ENCODE data around the gene DKK3. TPM values are rescaled to one million over a fixed set of nuclear protein-coding genes. Genes with fewer than 3 reads are reported as not detected.

Gene DKK3
- total and polyA plus RNA-seq, 2 experiments from 2014 or later, result 16.8 to 31.1 TPM

GRCh38 chr11:11981364-11981763 is 27.1 kb downstream of the DKK3 start (continued):
- TF ChIP-seq JUNB (IDR thresholded peaks at IDR 0.05; ENCODE audit: unreplicated experiment) (no peak), ZNF114 (CRISPR knock-in tag; IDR thresholded peaks at IDR 0.05) (no peak)

DNA sequence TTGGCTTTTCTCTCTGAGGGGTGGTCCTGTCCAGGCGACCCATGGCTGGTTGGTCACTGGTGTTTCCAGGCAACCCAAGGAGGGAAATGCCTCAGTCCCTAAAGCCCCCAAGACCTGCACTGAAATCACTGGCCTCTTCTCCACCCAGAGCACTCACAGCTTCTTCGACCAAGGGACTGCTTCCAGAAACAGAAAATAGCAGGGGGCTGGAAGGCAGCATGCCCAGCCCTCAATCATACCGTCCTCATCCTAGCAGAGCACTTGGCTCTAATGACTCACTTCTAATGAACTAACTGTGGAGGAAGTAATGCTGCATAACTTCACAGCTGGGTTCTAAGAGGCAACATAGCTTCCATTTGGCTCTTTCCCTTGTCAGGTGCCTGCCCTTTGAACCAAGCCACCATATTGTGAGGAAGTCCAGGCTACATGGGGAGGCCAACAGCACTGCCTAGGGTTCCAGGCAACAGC is 27.6 kb downstream of the DKK3 start:
- H3F3A ChIP-seq (replicated peaks; ENCODE audit: low read depth), result no peaks in the 10 kb centered on the region
- Mint-ChIP-seq H3K27me3 (ENCODE audit: insufficient read depth, low read depth, poor library complexity) (peaks cover 3% of the 10 kb centered on the region), H3K4me3 (no peak overlapping the region), H3K4me1 (peaks cover 20% of the 10 kb centered on the region), H3K9me3 (no peaks in the 10 kb centered on the region), H3K27ac (no peak overlapping the region), H3K36me3 (ENCODE audit: low read depth) (peaks cover 7% of the 10 kb centered on the region; the same call in 2 of the 3 replicates)
- no peaks in the 10 kb centered on the region for H3K27me3 ChIP-seq (ENCODE audit: insufficient read depth)
- H4K20me1 ChIP-seq (replicated peaks; ENCODE audit: insufficient read depth), result no peaks in the 10 kb centered on the region
- no peaks in the 10 kb centered on the region for H3K9me2 ChIP-seq (ENCODE audit: insufficient read depth)
- TF ChIP-seq, protein P1, sequence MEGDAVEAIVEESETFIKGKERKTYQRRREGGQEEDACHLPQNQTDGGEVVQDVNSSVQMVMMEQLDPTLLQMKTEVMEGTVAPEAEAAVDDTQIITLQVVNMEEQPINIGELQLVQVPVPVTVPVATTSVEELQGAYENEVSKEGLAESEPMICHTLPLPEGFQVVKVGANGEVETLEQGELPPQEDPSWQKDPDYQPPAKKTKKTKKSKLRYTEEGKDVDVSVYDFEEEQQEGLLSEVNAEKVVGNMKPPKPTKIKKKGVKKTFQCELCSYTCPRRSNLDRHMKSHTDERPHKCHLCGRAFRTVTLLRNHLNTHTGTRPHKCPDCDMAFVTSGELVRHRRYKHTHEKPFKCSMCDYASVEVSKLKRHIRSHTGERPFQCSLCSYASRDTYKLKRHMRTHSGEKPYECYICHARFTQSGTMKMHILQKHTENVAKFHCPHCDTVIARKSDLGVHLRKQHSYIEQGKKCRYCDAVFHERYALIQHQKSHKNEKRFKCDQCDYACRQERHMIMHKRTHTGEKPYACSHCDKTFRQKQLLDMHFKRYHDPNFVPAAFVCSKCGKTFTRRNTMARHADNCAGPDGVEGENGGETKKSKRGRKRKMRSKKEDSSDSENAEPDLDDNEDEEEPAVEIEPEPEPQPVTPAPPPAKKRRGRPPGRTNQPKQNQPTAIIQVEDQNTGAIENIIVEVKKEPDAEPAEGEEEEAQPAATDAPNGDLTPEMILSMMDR (conservative IDR thresholded peaks at IDR 0.05; ENCODE audit: low read depth in 2 of 2), result no peak
- TF ChIP-seq EZH2 (IDR thresholded peaks at IDR 0.05; ENCODE audit: low read depth, unreplicated experiment), result no peak
- TF ChIP-seq NANOG (IDR thresholded peaks at IDR 0.05; ENCODE audit: borderline replicate concordance), result no peak
- TF ChIP-seq JUNB (IDR thresholded peaks at IDR 0.05; ENCODE audit: unreplicated experiment), result no peak
- TF ChIP-seq, protein P2, sequence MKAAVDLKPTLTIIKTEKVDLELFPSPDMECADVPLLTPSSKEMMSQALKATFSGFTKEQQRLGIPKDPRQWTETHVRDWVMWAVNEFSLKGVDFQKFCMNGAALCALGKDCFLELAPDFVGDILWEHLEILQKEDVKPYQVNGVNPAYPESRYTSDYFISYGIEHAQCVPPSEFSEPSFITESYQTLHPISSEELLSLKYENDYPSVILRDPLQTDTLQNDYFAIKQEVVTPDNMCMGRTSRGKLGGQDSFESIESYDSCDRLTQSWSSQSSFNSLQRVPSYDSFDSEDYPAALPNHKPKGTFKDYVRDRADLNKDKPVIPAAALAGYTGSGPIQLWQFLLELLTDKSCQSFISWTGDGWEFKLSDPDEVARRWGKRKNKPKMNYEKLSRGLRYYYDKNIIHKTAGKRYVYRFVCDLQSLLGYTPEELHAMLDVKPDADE (IDR thresholded peaks at IDR 0.05), result no peak
- TF ChIP-seq, protein P3, sequence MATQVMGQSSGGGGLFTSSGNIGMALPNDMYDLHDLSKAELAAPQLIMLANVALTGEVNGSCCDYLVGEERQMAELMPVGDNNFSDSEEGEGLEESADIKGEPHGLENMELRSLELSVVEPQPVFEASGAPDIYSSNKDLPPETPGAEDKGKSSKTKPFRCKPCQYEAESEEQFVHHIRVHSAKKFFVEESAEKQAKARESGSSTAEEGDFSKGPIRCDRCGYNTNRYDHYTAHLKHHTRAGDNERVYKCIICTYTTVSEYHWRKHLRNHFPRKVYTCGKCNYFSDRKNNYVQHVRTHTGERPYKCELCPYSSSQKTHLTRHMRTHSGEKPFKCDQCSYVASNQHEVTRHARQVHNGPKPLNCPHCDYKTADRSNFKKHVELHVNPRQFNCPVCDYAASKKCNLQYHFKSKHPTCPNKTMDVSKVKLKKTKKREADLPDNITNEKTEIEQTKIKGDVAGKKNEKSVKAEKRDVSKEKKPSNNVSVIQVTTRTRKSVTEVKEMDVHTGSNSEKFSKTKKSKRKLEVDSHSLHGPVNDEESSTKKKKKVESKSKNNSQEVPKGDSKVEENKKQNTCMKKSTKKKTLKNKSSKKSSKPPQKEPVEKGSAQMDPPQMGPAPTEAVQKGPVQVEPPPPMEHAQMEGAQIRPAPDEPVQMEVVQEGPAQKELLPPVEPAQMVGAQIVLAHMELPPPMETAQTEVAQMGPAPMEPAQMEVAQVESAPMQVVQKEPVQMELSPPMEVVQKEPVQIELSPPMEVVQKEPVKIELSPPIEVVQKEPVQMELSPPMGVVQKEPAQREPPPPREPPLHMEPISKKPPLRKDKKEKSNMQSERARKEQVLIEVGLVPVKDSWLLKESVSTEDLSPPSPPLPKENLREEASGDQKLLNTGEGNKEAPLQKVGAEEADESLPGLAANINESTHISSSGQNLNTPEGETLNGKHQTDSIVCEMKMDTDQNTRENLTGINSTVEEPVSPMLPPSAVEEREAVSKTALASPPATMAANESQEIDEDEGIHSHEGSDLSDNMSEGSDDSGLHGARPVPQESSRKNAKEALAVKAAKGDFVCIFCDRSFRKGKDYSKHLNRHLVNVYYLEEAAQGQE (IDR thresholded peaks at IDR 0.05; ENCODE audit: unreplicated experiment), result no peak
- TF ChIP-seq, protein P4, sequence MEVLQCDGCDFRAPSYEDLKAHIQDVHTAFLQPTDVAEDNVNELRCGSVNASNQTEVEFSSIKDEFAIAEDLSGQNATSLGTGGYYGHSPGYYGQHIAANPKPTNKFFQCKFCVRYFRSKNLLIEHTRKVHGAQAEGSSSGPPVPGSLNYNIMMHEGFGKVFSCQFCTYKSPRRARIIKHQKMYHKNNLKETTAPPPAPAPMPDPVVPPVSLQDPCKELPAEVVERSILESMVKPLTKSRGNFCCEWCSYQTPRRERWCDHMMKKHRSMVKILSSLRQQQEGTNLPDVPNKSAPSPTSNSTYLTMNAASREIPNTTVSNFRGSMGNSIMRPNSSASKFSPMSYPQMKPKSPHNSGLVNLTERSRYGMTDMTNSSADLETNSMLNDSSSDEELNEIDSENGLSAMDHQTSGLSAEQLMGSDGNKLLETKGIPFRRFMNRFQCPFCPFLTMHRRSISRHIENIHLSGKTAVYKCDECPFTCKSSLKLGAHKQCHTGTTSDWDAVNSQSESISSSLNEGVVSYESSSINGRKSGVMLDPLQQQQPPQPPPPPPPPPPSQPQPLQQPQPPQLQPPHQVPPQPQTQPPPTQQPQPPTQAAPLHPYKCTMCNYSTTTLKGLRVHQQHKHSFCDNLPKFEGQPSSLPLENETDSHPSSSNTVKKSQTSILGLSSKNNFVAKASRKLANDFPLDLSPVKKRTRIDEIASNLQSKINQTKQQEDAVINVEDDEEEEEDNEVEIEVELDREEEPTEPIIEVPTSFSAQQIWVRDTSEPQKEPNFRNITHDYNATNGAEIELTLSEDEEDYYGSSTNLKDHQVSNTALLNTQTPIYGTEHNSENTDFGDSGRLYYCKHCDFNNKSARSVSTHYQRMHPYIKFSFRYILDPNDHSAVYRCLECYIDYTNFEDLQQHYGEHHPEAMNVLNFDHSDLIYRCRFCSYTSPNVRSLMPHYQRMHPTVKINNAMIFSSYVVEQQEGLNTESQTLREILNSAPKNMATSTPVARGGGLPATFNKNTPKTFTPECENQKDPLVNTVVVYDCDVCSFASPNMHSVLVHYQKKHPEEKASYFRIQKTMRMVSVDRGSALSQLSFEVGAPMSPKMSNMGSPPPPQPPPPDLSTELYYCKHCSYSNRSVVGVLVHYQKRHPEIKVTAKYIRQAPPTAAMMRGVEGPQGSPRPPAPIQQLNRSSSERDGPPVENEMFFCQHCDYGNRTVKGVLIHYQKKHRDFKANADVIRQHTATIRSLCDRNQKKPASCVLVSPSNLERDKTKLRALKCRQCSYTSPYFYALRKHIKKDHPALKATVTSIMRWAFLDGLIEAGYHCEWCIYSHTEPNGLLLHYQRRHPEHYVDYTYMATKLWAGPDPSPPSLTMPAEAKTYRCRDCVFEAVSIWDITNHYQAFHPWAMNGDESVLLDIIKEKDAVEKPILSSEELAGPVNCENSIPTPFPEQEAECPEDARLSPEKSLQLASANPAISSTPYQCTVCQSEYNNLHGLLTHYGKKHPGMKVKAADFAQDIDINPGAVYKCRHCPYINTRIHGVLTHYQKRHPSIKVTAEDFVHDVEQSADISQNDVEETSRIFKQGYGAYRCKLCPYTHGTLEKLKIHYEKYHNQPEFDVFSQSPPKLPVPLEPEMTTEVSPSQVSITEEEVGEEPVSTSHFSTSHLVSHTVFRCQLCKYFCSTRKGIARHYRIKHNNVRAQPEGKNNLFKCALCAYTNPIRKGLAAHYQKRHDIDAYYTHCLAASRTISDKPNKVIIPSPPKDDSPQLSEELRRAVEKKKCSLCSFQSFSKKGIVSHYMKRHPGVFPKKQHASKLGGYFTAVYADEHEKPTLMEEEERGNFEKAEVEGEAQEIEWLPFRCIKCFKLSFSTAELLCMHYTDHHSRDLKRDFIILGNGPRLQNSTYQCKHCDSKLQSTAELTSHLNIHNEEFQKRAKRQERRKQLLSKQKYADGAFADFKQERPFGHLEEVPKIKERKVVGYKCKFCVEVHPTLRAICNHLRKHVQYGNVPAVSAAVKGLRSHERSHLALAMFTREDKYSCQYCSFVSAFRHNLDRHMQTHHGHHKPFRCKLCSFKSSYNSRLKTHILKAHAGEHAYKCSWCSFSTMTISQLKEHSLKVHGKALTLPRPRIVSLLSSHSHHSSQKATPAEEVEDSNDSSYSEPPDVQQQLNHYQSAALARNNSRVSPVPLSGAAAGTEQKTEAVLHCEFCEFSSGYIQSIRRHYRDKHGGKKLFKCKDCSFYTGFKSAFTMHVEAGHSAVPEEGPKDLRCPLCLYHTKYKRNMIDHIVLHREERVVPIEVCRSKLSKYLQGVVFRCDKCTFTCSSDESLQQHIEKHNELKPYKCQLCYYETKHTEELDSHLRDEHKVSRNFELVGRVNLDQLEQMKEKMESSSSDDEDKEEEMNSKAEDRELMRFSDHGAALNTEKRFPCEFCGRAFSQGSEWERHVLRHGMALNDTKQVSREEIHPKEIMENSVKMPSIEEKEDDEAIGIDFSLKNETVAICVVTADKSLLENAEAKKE (CRISPR knock-in tag; IDR thresholded peaks at IDR 0.05), result no peak
- no peak for TF ChIP-seq POLR2AphosphoS5 (IDR thresholded peaks at IDR 0.05; ENCODE audit: low read depth)
- TF ChIP-seq CREB1 (CRISPR knock-in tag; IDR thresholded peaks at IDR 0.05; ENCODE audit: low read depth), result no peak
- TF ChIP-seq ZNF114 (CRISPR knock-in tag; IDR thresholded peaks at IDR 0.05), result no peak
- no peak for TF ChIP-seq ZNF331 (CRISPR knock-in tag; IDR thresholded peaks at IDR 0.05; ENCODE audit: low read depth)
- TF ChIP-seq EZH2phosphoT487 (IDR thresholded peaks at IDR 0.05; ENCODE audit: unreplicated experiment), result no peak
- TF ChIP-seq STAT1 (IDR thresholded peaks at IDR 0.05; ENCODE audit: unreplicated experiment), result no peak
- no peak overlapping the region for H2AFZ ChIP-seq
- H3K27ac ChIP-seq (ENCODE audit: low read depth), result no peak overlapping the region
- H3K4me2 ChIP-seq, result no peak overlapping the region
- no peak overlapping the region for H3K4me3 ChIP-seq
- no peak for ATAC-seq
- H3K79me2 ChIP-seq (replicated peaks; ENCODE audit: insufficient read depth), result no peaks in the 10 kb centered on the region
- no peak for DNase-seq (ENCODE audit: low spot score)
- H3K36me3 ChIP-seq (ENCODE audit: insufficient read depth), result no peaks in the 10 kb centered on the region
- peaks cover 17% of the 10 kb centered on the region; the same call in 1 of the 2 replicates for H3K4me1 ChIP-seq (ENCODE audit: insufficient read depth)
